HepG2 (cell line): ENCODE measurements around the gene PKM. TPM values are rescaled to one million over a fixed set of nuclear protein-coding genes. Genes with fewer than 3 reads are reported as not detected.

Experiments
- CENPT ChIP-seq: sonication (generic); formaldehyde crosslinking; IDR thresholded peaks from 2 replicates; pipeline ENCODE4 v1.8.0; 2022; ENCODE audit warnings: low read depth, mild to moderate bottlenecking, moderate library complexity, missing genetic modification reagents
- ELF1 ChIP-seq: sonication (generic); formaldehyde crosslinking; IDR thresholded peaks from 2 replicates; pipeline ENCODE4 v1.4.0; 2020; ENCODE audit warnings: missing genetic modification reagents
- HOXA3 ChIP-seq: sonication (generic); formaldehyde crosslinking; IDR thresholded peaks from 2 replicates; pipeline ENCODE4 v1.5.0; 2020; ENCODE audit warnings: missing genetic modification reagents
- JARID2 ChIP-seq: sonication (generic); formaldehyde crosslinking; IDR thresholded peaks from 2 replicates; pipeline ENCODE4 v1.8.1; 2023; ENCODE audit warnings: missing genetic modification reagents, inconsistent platforms; ENCODE audit not compliant: insufficient replicate concordance
- KDM5A ChIP-seq: fragments of 200-600 bp; sonication (generic); IDR thresholded peaks from 2 replicates; pipeline ENCODE4 v1.7.0; 2018; ENCODE audit warnings: antibody characterized with exemption, mild to moderate bottlenecking, low read length, borderline replicate concordance
- RARA ChIP-seq: IDR thresholded peaks from 2 replicates; pipeline ENCODE4 v1.6.1; 2016; ENCODE audit warnings: missing genetic modification reagents, missing compliant biosample characterization
- REL ChIP-seq: sonication (generic); formaldehyde crosslinking; conservative IDR thresholded peaks from 2 replicates; pipeline ENCODE4 v1.8.0; 2022; ENCODE audit warnings: mild to moderate bottlenecking, missing genetic modification reagents, moderate library complexity
- ZBTB21 ChIP-seq: sonication (generic); formaldehyde crosslinking; IDR thresholded peaks from 2 replicates; pipeline ENCODE4 v1.4.0; 2020; ENCODE audit warnings: missing genetic modification reagents
- ZNF441 ChIP-seq: sonication (generic); formaldehyde crosslinking; IDR thresholded peaks from 2 replicates; pipeline ENCODE4 v1.7.0; 2021; ENCODE audit warnings: missing genetic modification reagents, borderline replicate concordance
- polyA plus RNA-seq, 8 experiments: library from polyadenylated mRNA; depleted of rRNA in 3 of 8; stranded (reverse) in 7 of 8; unstranded in 1 of 8; fragments of >200 nt; fragmentation: Illumina TruSeq in 4 of 8; extraction: Trizol in 4 of 8; gene quantifications; 2 replicates each; pipeline versions ENCODE4 v1.2.1 to v1.2.3, GENCODE V29; 2011 to 2016; ENCODE audit warnings: low read depth in 4 of 8, missing spikeins in 1 of 8, mixed read lengths in 1 of 8; ENCODE audit not compliant: insufficient read depth in 1 of 8
- total RNA-seq, 5 experiments: library from RNA; depleted of rRNA; stranded (reverse); fragments of >200 nt; fragmentation: Illumina TruSeq; extraction: Trizol; gene quantifications; 2 replicates each; pipeline ENCODE4 v1.2.3, GENCODE V29; 2016; ENCODE audit warnings: low read depth in 1 of 5
- TF ChIP-seq, protein P1 (sequence below): sonication (generic); formaldehyde crosslinking; IDR thresholded peaks from 2 replicates; pipeline ENCODE4 v1.5.0; 2020; ENCODE audit warnings: missing genetic modification reagents
- TF ChIP-seq, protein P2 (sequence below): sonication (generic); formaldehyde crosslinking; IDR thresholded peaks from 2 replicates; pipeline ENCODE4 v1.5.1; 2020; ENCODE audit warnings: missing genetic modification reagents, mild to moderate bottlenecking, borderline replicate concordance
- TF ChIP-seq, protein P3 (sequence below): sonication (generic); formaldehyde crosslinking; IDR thresholded peaks from 2 replicates; pipeline ENCODE4 v1.4.0; 2020; ENCODE audit warnings: mild to moderate bottlenecking, missing genetic modification reagents
- TF ChIP-seq, protein P4 (sequence below): IDR thresholded peaks from 2 replicates; pipeline ENCODE4 v1.6.1; 2012; ENCODE audit warnings: low read length, improper control_type of control experiment
- TF ChIP-seq, protein P5 (sequence below): sonication (generic); formaldehyde crosslinking; IDR thresholded peaks from 2 replicates; pipeline ENCODE4 v1.9.0; 2021; ENCODE audit warnings: missing genetic modification reagents, mild to moderate bottlenecking, borderline replicate concordance
- TF ChIP-seq, protein P6 (sequence below): sonication (generic); formaldehyde crosslinking; IDR thresholded peaks from 2 replicates; pipeline ENCODE4 v1.5.1; 2020; ENCODE audit warnings: missing genetic modification reagents, mild to moderate bottlenecking, borderline replicate concordance

The PKM gene
- total and polyA plus RNA-seq, 2 of the 13 experiments (the other 11 are each of a cell fraction or from before 2014, with no cell fraction given) = 488 to 780 TPM

DNA sequence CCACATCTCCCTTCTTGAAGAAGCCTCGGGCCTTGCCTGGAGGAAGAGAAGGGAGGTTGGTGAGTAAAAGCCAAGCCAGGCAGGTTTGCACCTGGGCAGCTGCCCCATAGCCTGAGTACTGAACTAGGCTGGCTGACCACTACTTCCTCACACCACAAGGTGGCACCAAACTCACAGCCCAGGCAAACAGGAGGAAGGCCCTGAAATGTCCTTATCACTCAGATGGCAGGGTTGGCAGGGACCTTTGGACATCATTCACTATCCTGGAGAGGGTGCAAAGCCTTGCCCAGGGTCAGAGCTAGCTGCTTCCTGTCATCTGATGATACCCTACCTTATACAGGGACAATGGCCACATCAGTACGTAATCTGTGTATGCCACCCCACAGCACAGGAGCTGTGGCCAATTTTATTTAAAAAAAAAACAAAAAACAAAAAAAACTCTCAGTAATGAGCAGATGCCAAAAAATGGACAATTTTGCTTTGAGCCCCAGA is 31.2 kb downstream of the PKM start (continued):
- TF ChIP-seq, protein P1, sequence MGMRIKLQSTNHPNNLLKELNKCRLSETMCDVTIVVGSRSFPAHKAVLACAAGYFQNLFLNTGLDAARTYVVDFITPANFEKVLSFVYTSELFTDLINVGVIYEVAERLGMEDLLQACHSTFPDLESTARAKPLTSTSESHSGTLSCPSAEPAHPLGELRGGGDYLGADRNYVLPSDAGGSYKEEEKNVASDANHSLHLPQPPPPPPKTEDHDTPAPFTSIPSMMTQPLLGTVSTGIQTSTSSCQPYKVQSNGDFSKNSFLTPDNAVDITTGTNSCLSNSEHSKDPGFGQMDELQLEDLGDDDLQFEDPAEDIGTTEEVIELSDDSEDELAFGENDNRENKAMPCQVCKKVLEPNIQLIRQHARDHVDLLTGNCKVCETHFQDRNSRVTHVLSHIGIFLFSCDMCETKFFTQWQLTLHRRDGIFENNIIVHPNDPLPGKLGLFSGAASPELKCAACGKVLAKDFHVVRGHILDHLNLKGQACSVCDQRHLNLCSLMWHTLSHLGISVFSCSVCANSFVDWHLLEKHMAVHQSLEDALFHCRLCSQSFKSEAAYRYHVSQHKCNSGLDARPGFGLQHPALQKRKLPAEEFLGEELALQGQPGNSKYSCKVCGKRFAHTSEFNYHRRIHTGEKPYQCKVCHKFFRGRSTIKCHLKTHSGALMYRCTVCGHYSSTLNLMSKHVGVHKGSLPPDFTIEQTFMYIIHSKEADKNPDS (CRISPR knock-in tag) = no peak
- TF ChIP-seq KDM5A = no peak
- 0 out of 2 replicates have a peak, but pooled peaks have one; percentile 28 for TF ChIP-seq ELF1
- TF ChIP-seq, protein P2, sequence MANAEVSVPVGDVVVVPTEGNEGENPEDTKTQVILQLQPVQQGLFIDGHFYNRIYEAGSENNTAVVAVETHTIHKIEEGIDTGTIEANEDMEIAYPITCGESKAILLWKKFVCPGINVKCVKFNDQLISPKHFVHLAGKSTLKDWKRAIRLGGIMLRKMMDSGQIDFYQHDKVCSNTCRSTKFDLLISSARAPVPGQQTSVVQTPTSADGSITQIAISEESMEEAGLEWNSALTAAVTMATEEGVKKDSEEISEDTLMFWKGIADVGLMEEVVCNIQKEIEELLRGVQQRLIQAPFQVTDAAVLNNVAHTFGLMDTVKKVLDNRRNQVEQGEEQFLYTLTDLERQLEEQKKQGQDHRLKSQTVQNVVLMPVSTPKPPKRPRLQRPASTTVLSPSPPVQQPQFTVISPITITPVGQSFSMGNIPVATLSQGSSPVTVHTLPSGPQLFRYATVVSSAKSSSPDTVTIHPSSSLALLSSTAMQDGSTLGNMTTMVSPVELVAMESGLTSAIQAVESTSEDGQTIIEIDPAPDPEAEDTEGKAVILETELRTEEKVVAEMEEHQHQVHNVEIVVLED (CRISPR knock-in tag) = no peak
- TF ChIP-seq, protein P3, sequence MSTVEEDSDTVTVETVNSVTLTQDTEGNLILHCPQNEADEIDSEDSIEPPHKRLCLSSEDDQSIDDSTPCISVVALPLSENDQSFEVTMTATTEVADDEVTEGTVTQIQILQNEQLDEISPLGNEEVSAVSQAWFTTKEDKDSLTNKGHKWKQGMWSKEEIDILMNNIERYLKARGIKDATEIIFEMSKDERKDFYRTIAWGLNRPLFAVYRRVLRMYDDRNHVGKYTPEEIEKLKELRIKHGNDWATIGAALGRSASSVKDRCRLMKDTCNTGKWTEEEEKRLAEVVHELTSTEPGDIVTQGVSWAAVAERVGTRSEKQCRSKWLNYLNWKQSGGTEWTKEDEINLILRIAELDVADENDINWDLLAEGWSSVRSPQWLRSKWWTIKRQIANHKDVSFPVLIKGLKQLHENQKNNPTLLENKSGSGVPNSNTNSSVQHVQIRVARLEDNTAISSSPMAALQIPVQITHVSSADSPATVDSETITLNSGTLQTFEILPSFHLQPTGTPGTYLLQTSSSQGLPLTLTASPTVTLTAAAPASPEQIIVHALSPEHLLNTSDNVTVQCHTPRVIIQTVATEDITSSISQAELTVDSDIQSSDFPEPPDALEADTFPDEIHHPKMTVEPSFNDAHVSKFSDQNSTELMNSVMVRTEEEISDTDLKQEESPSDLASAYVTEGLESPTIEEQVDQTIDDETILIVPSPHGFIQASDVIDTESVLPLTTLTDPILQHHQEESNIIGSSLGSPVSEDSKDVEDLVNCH = no peak
- TF ChIP-seq HOXA3 = peak; percentile 18; the same call in 1 of the 2 replicates
- TF ChIP-seq REL (CRISPR knock-in tag) = no peak
- TF ChIP-seq, protein P4, sequence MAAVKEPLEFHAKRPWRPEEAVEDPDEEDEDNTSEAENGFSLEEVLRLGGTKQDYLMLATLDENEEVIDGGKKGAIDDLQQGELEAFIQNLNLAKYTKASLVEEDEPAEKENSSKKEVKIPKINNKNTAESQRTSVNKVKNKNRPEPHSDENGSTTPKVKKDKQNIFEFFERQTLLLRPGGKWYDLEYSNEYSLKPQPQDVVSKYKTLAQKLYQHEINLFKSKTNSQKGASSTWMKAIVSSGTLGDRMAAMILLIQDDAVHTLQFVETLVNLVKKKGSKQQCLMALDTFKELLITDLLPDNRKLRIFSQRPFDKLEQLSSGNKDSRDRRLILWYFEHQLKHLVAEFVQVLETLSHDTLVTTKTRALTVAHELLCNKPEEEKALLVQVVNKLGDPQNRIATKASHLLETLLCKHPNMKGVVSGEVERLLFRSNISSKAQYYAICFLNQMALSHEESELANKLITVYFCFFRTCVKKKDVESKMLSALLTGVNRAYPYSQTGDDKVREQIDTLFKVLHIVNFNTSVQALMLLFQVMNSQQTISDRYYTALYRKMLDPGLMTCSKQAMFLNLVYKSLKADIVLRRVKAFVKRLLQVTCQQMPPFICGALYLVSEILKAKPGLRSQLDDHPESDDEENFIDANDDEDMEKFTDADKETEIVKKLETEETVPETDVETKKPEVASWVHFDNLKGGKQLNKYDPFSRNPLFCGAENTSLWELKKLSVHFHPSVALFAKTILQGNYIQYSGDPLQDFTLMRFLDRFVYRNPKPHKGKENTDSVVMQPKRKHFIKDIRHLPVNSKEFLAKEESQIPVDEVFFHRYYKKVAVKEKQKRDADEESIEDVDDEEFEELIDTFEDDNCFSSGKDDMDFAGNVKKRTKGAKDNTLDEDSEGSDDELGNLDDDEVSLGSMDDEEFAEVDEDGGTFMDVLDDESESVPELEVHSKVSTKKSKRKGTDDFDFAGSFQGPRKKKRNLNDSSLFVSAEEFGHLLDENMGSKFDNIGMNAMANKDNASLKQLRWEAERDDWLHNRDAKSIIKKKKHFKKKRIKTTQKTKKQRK = no peak
- TF ChIP-seq RARA = no peak
- TF ChIP-seq, protein P5, sequence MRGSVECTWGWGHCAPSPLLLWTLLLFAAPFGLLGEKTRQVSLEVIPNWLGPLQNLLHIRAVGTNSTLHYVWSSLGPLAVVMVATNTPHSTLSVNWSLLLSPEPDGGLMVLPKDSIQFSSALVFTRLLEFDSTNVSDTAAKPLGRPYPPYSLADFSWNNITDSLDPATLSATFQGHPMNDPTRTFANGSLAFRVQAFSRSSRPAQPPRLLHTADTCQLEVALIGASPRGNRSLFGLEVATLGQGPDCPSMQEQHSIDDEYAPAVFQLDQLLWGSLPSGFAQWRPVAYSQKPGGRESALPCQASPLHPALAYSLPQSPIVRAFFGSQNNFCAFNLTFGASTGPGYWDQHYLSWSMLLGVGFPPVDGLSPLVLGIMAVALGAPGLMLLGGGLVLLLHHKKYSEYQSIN (CRISPR knock-in tag) = no peak
- no peak for TF ChIP-seq JARID2
- TF ChIP-seq ZNF441 (CRISPR knock-in tag) = no peak
- TF ChIP-seq, protein P6, sequence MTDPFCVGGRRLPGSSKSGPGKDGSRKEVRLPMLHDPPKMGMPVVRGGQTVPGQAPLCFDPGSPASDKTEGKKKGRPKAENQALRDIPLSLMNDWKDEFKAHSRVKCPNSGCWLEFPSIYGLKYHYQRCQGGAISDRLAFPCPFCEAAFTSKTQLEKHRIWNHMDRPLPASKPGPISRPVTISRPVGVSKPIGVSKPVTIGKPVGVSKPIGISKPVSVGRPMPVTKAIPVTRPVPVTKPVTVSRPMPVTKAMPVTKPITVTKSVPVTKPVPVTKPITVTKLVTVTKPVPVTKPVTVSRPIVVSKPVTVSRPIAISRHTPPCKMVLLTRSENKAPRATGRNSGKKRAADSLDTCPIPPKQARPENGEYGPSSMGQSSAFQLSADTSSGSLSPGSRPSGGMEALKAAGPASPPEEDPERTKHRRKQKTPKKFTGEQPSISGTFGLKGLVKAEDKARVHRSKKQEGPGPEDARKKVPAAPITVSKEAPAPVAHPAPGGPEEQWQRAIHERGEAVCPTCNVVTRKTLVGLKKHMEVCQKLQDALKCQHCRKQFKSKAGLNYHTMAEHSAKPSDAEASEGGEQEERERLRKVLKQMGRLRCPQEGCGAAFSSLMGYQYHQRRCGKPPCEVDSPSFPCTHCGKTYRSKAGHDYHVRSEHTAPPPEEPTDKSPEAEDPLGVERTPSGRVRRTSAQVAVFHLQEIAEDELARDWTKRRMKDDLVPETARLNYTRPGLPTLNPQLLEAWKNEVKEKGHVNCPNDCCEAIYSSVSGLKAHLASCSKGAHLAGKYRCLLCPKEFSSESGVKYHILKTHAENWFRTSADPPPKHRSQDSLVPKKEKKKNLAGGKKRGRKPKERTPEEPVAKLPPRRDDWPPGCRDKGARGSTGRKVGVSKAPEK = no peak
- TF ChIP-seq ZBTB21 (CRISPR knock-in tag) = no peak
- TF ChIP-seq CENPT (CRISPR knock-in tag) = no peak
